ENCODE data around the gene MICU1. TPM values are rescaled to one million over a fixed set of nuclear protein-coding genes. Genes with fewer than 3 reads are reported as not detected.
"Not testable (repeated sequence)": the region's sequence is repeated elsewhere in the genome, so short reads cannot be mapped to it uniquely, and the experiment has no call there.

Gene MICU1
- total RNA-seq, 1 experiment from 2014 or later = 39.4 TPM

GRCh38 chr10:72470666-72471065 is 155.2 kb downstream of the MICU1 start:
- Histone ChIP-seq H3K4me2 (ENCODE audit: low read length) (no peak overlapping the region), H3K27me3 (ENCODE audit: insufficient read depth, low read length) (no peaks in the 10 kb centered on the region), H3K79me2 (ENCODE audit: insufficient read depth, low read length) (no peaks in the 10 kb centered on the region), H3K4me3 (replicated peaks in 1 of 2; ENCODE audit: low read depth in 1 of 2, low read length in 2 of 2) (no peak overlapping the region), H3K9me3 (ENCODE audit: control insufficient read depth in 1 of 2, insufficient read depth in 1 of 2, low read depth in 1 of 2, low read length in 2 of 2) (no peaks in the 10 kb centered on the region), H3K4me1 (ENCODE audit: control insufficient read depth in 1 of 2, insufficient read depth in 2 of 2, low read length in 2 of 2) (no peaks in the 10 kb centered on the region; a peak in 1 of 4 replicates), H3K27ac (ENCODE audit: low read depth, low read length) (no peak overlapping the region), H2AFZ (ENCODE audit: low read depth, low read length, poor library complexity, severe bottlenecking) (no peak overlapping the region), H3K9ac (ENCODE audit: low read length) (no peak overlapping the region), H4K20me1 (ENCODE audit: insufficient read depth) (no peaks in the 10 kb centered on the region), H3K9me2 (ENCODE audit: insufficient read depth) (no peaks in the 10 kb centered on the region), H3K36me3 (ENCODE audit: control insufficient read depth in 1 of 2, insufficient read depth in 2 of 2, low read length in 2 of 2) (0 out of 4 replicates have a peak, but pooled peaks cover 0 to 4% of the 10 kb centered on the region in 2 experiments)
- ChIA-PET RAD21 (ENCODE audit: low non-redundant PET in 1 of 2, low total read pairs in 2 of 2, uncharacterized antibody in 2 of 2, unreplicated experiment in 2 of 2) (no interaction called here), CTCF (no interaction called here), POLR2A (no interaction called here)
- BruUV-seq (replicated peaks) = no TSS peak
- no peak for DNase-seq (ENCODE audit: low read depth, low spot score)
- no peak for ATAC-seq
- intact Hi-C loops (cut with micrococcal nuclease) = no loop called here
- TF ChIP-seq ELF1 (IDR thresholded peaks at IDR 0.05; ENCODE audit: borderline replicate concordance, low read depth) (no peak), EZH2 (IDR thresholded peaks at IDR 0.05) (no peak), POLR2A (IDR thresholded peaks at IDR 0.05; ENCODE audit: borderline replicate concordance, extremely low read depth, insufficient read depth, insufficient read length) (no peak), SP1 (IDR thresholded peaks at IDR 0.05; ENCODE audit: low read depth) (no peak), RAD21 (IDR thresholded peaks at IDR 0.05; ENCODE audit: low read depth) (no peak)

DNA sequence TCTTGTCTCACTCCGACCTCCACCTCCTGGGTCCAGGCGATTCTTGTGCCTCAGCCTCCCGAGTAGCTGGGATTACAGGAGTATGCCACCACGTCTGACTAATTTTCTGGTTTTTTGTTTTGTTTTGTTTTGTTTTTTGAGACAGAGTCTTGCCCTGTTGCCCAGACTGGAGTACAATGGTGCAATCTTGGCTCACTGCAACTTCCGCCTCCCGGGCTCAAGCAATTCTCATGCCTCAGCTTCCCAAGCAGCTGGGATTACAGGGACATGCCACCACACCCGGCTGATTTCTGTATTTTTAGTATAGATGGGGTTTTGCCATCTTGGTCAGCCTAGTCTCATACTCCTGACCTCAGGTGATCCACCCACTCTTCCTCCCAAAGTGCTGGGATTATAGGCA is 158.8 kb downstream of the MICU1 start:
- DNase-seq (ENCODE audit: low read depth, low spot score); H3K79me2 ChIP-seq (ENCODE audit: insufficient read depth, low read length); intact Hi-C loops (cut with micrococcal nuclease); H3K4me2 ChIP-seq (ENCODE audit: low read length); H3K9me3 ChIP-seq (ENCODE audit: control insufficient read depth in 1 of 2, insufficient read depth in 1 of 2, low read depth in 1 of 2, low read length in 2 of 2); ATAC-seq; H3K9me2 ChIP-seq (ENCODE audit: insufficient read depth); H3K27ac ChIP-seq (ENCODE audit: low read depth, low read length); BruUV-seq (replicated peaks); RAD21 ChIA-PET (ENCODE audit: low non-redundant PET in 1 of 2, low total read pairs in 2 of 2, uncharacterized antibody in 2 of 2, unreplicated experiment in 2 of 2); H3K27me3 ChIP-seq (ENCODE audit: insufficient read depth, low read length); CTCF ChIA-PET; POLR2A ChIA-PET; H3K36me3 ChIP-seq (ENCODE audit: control insufficient read depth in 1 of 2, insufficient read depth in 2 of 2, low read length in 2 of 2); H2AFZ ChIP-seq (ENCODE audit: low read depth, low read length, poor library complexity, severe bottlenecking); H3K4me1 ChIP-seq (ENCODE audit: control insufficient read depth in 1 of 2, insufficient read depth in 2 of 2, low read length in 2 of 2); H3K4me3 ChIP-seq (replicated peaks in 1 of 2; ENCODE audit: low read depth in 1 of 2, low read length in 2 of 2); H3K9ac ChIP-seq (ENCODE audit: low read length); H4K20me1 ChIP-seq (ENCODE audit: insufficient read depth): not testable (repeated sequence)

All from HCT116 (cell line).